NCI-H82 treated with DMSO at 0.1 percent for 48 hours (cell line): Measurements from ENCODE around the gene STK38L.

Experiments used
- DNase-seq: peaks from one replicate; lab custom pipeline; 2025; ENCODE audit not compliant: unreplicated experiment; lab: John Stamatoyannopoulos, UW

STK38L gene

DNA sequence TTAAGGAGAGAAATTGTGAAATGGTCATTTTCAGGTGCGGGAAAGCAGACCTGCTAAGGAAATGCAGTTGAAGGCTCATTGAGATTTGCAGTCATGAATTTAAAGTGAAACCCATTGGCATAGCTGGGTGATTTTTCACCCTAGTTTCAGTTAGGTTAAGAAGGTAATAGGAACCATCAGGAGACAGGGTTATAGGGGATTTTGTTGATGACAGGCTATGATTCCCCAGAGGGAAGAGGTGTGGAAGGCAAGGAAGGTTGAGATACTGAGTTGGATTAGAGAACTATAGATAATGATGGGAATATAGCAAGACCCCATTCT is 65.9 kb downstream of the STK38L start:
- DNase-seq = no peak

DNA sequence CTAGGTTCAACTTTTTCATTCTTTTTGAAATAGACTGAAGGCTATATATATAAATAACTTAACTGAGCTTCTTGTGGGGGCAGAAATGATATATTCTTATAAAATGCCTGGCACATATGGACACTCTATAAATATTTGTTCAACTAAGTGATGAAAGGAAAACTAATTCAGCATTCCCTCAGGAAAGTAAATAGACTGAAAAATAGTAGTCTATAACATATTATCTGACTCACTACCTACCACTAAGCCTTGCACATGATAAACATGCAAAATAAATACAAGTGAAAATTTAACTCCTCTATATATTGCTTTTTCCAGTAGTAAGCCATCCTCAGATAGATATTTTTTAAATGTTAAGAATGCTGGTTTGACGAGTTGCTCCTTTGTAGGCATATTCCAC is 72.9 kb downstream of the STK38L start:
- DNase-seq = no peak

DNA sequence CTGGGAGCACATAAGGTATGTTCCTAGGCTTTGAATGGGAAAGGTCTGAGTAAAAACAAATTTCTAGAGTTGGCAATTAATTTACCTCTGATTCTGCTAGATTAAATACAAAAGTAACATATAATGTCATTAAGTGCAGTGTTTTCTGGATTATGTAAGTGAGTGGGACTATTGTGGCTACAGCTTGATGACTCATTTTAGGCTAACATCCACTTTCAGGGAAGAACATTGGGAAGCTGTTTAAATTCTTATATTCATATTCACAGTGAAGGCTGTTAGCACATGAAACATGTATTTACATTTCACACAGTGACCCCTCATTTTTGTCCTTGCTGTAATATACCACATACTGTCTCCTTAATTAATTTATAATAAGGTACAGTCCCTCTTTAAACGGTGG is 75.3 kb downstream of the STK38L start:
- no peak for DNase-seq

DNA sequence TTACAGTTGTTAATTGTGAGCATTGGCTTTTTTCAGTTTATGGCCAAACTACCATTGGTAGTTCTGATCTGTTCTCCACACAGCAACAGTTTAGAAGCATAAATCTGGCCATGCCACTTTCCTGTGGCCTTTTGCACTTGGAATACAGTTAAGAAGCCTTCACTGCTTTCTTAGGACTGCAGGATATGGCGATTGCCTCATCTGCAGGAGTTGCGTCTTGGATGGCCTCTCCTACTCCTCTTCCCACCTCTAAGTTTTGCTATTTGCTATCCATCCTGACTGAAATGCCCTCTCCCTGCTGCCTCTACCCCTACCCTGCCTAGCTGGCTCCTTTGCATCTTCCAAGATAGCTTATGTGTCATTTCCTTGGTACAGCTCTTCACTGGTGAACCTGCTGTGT is 75.8 kb downstream of the STK38L start:
- DNase-seq = no peak

DNA sequence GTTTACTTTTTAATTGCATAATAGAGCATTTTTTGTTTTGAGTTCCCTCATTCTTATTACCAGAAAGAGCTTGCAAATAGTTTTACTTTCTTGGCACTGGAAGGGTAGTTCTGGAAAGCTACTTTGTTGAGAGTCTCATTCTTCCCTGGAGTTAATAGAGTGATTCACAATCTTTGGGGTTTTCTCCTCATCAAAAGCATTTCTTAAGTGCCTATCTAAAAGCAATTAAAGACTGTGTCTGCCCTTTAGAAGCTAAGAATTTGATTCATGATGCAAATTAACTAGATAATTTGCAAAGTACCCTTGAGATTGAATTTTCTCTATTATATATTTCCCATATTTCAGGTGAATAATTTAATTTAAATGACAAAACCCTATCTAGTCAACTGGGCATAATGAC is 80.4 kb downstream of the STK38L start:
- no peak for DNase-seq

DNA sequence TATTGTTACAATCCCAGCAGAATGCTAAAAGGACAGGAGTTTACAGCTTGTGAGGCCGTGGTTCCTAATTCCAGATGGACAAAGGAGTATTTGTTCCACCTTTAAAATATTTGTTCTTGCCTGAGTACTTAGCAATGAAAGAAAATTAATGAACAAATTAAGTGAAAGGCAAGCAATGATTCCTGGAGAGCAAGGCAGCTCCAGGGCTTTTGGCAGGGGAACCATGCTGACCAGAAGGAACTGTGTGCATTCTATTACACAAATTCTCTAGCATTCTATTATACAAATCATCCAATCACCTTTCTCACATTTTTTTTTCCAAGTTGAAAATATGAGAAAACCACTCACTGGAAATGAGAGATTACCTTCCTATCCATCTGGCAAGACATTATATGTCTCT is 86.8 kb downstream of the STK38L start:
- DNase-seq = no peak

DNA sequence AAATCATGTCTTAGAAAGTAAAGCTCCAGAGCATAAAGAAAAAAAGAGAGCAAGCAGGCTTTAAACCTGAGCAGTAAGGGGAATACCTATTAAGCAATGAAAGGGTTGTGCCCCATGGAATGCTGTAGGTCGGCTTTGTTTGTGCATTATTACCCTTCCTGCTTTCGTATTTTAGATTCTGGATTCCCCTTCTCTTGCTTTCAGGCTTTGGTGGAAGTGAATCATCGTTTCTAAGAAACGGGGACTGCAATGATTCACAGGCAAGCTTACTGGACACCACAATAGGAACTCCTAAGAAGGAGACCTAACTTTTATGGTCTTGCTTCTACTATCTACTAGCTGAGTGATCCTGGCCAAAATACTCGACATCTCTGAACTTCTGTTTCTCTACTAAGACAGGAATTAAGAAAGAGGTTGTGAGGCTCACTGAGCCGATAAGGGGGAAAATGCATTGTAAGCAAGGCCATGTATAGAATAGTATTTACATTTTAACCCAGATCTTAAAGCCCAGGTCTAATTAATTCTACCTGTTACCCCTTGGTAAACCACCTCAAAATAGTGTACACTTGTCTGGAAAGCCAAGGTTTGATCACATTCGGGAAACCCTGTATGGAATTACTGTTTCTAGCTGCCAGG is 87.3 kb downstream of the STK38L start:
- DNase-seq = no peak

DNA sequence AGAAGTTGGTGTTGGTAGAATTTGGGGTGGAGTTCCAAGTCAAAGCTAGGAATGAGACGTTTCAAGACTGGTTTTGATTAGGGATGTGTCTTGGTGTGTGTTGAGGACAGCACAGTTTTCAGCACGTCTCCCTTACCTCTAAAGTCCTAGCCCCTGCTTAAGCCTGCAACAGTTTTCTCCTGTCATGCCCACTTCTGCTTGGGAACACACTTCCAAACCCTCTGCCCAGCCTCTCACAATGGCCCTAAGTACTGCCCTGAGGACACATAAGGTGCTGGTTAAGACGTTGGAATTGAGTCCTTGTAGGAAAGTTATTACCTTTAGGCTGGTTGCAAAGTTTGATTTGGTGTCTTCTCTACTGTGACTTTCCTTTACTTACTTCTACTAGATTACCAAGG is 87.8 kb downstream of the STK38L start:
- no peak for DNase-seq

DNA sequence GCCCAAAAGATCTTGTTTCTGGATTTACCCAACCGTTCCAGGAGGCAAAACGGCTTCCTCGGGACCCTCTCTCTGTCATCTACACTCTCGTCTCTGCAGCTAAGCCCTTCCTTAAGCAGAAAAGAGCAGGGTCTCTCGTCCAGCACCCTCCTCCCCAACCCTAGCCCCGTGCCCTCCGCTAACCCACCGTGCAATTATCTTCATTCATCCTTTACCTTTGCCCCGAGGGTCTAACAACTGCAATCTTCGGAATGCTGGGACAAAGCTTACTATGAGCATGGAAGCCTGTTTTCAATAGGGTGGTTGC is 88.3 kb downstream of the STK38L start:
- DNase-seq = no peak

DNA sequence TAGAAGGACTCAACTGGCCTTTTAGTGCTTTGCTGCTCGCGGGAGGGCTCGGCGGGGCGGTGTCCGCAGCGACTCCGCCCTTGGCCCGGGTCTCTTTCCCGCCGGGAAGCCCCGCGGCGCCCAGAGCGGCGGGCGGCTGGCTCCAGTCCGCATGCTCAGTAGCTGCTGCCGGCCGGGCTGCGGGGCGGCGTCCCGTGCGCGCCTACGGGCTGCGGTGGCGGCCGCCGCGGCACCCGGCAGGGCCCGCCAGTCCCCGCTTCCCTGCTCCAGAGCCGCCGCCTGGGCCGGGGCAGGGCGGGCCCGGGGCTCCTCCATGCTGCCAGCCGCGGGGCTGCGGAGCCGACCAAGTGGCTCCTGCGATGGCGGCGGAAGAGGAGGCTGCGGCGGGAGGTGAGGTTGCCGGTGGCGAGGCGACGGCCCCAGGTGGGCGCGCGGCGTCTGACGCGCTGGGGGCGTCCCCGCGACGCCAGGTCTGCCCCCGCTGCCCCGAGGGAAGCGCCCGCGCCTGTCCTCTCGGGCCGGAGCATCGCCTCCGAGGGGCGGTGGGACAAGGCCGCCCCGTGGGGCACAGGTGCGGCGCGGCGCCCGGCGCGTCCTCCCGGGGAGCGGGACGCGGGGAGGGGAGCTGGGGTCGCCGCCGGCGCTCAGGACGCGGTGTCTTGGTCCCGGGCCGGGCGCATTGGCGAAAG is 88.8 kb downstream of the STK38L start, which contains the start of gene BMAL2:
BMAL2 (plus strand) TSS at position 123 of the 689 bp plus-strand sequence; CDS start at position 360, 237 bp downstream.
- DNase-seq = no peak

DNA sequence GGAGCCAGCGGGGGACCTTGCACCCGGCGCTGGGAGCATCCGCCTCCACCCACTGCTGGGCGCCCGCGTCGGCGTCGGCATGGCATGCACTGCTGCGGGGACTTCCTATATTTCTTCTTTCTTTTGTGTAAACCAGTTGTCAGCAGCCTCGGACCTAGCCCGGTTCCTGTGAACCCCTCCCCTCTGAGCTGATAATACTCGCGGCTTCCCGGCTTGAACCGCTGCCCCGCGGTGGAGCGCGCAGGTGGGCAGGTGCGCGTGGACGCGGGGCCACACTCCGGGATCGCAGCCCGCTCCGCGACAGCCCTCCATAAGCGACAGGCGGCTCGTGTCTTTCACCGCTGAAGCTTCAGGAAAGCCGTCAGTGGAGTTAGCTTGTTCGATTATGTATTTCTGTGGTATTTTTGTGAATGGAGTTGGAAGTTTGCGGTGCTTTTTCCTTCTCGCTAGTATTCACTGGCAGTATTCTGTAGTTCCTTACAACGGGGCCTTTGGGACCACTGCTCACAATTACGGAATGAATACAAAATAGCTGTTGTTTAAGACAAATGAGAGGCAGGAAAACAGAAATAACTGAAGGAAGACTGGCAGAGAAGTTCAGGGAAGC is 89.4 kb downstream of the STK38L start:
- no peak for DNase-seq

DNA sequence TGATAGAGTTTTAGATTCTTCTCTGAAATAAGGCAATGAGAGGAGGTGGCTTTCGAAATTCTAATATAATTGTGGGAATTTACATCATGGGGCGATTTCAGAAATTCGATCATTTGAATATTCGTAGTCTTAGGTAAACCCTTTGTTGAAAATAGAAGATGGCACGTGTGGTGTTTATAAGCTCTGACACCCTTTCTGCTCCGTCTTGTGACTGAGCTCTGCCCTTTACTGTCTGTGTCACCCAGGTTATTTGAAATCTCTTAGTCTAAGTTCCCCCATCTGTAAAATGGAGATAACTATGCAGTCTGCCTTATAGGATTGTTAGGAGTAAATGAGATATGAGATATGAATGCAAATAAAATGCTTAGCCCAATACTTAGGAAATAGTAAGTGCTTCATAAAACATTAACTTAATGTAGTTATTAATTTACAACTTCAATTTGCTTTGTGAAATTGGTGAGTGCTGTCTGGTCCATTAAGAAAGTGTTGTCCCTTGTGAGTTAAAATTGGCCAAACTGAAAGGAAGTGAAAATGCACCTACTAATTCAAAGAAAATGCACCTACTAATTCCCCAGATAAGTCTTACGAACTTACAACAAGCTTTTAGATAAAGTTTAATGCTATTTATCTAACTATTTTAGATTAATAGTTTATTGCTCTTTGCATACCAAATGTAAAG is 90.1 kb downstream of the STK38L start:
- DNase-seq = no peak

DNA sequence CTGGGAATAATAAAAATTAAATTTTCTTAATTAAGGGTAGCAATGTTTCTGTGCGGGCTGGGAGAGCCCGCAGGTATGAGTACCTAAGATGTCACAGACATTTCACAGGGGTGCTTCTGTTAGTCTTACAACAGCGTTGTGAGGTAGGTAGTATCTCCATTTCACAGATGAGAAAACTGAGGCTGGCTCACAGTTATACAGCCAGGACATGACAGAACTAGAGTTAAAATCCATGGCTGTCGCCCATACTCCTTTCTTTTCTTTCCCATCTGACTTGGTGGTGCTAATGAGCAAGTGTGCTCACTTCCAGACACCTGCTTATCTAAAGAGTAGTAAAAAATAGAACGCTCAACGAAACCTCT is 90.6 kb downstream of the STK38L start:
- no peak for DNase-seq

DNA sequence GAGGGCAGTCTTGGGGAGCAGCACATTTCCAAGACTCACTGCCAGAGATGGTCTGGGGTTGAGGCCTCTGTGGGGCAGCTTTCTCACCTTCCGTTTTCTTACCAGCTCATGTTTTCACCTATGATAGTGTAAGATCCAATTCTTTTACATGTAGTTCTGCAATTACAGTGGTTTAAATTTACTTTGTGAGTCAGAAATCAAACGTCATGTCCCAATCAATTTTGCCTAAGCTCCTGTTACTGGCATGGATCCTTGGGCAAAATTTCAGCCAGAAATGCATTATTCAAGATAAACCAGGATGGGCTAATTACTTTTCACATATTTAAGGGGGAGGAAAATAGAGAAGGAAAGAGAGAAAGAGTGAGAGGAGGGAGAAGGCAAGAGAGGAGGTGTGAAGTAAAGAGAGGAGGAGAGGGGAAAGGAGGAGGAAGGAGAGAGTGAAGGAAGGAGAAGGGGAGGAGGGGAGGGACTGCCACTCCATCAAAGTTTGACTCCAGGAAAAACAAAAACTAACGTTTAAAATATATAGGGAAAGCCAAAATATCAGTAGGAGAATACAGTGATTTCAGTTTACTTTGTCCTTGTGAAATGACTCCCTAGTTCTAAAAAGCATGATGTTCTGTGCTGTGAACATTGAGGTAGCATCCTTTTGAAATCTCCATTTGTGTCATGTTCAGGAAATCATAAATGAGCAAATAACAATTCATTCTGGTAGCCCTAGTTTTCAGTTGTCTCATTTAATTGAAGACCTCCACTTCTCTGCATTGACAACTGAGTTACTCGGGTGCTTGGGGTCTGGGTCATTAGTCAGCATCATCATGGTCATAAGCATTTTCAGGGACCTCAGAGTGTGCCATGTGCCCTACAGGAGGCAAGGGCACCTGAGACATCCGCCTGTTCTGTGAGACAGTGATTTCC is 91.5 kb downstream of the STK38L start:
- no peak for DNase-seq

DNA sequence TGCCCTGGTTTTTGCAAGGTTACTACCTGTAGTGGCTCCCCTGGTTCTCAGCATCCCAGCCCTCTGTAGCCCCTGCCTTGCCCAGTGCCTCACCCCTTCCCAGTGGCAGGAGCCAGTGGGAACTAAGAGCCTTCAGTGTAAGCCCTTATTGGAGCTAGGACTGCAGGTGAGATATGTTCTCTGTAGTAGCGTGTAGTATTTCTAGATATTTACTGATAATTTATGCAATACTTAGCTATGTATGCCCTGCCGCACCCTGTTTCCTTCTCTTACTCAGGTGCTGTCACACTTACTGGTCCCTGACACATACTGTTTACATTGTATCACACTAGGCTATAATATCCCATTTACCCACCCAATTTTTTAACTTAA is 92.2 kb downstream of the STK38L start:
- no peak for DNase-seq

DNA sequence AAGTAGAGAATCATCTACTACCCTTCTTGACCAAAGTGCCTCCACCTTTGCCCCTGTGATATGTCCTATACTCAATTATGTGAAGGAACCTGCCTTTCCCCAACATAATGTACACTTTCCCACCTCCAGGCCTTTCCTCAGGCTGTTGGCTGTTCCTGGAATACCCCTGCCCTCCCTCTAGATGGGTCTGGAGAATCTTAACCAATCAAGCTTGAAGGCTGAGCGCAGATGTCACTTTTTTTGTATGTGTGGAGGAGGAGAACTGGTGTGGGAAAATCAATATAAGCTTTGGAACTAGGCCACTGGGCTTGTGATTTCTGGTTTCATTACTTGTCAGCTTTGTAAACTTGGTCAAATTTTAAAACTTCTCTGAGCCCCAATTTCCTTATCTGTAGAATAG is 93.3 kb downstream of the STK38L start:
- no peak for DNase-seq

DNA sequence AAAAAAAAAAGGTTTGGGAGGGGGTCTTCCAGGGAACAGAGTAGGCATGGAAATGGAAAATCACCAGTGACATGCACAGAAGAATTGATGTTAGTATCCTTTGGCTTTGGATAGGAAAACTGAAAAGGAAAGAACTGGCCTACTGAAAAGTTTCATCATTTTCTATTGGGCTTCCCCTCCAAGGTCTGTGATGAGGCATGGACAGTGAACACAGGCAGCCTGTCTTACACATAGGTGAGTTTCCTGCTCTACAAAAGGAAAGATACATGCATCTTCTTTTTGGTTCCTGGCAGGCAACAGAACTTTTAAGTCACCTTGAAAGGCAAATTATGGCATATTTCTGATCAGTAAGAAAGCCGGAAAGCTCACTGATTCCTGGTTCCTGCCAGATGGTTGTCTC is 94.4 kb downstream of the STK38L start:
- no peak for DNase-seq

DNA sequence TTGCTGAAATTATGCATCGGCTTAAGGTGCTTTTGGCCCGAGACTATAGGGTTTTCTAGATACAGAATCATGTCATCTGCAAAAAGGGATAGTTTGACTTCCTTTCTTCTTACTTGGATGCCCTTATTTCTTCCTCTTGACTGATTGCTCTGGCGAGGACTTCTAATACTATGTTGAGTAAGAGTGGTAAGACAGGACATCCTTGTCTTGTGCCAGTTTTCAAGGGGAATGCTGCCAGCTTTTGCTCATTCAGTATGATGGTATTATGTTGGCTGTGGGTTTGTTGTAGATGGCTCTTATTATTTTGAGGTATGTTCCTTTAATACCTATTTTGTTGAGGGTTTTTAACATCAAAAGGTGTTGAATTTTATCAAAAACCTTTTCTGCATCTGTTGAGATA is 96.9 kb downstream of the STK38L start:
- DNase-seq = no peak

DNA sequence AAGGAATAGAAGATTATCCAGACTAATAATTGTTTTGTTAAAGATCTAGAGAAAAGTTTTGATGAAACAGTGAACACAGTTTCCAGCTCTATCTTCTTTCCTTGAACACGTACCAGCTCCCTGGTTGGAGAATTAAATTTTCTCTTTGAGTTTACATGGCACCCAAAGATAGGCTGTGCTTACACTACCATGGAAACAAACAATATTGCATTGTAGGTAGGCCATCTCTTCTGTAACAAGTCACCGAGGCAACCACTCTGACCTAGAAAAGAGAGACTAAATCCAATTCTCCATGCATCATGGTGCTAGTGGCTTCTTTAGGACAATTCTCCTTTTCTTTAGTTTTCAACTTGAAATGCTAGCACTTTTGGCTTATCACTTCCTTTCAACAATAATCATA is 98.5 kb downstream of the STK38L start:
- DNase-seq = no peak

DNA sequence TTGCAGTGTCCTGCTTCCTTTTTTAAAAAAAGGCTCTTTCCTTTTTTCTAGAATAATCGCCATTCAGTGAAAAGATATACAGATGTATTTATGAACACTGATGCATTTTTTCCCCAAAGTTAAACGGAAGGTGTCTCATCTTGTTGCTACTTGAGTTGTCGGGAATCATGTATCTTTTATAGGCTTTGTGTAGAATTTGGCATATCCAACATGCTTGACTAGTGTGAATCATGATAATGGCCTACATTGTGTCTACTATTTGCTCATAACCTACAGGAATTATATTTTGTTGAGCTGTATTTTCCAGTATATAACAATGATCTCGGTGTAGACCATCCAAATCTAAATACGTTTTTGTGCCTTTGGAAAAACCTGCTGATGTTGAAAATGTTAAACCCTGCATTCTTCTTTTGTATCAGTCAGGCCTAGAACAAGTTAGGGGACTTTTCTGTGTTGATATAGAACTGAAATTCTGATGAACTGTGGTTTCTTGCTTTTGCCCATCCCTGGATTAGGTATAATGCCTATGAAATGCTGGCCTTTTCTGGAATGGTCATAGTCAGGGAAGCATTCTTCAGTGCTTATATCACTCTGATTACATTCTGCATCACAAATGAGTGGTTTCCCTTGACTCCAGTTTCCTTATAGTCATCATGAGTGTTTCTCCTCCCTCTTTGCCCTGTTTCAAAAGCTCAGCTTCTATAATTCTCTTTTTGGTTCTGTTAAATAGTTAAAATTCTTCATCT is 99.3 kb downstream of the STK38L start:
- no peak for DNase-seq

DNA sequence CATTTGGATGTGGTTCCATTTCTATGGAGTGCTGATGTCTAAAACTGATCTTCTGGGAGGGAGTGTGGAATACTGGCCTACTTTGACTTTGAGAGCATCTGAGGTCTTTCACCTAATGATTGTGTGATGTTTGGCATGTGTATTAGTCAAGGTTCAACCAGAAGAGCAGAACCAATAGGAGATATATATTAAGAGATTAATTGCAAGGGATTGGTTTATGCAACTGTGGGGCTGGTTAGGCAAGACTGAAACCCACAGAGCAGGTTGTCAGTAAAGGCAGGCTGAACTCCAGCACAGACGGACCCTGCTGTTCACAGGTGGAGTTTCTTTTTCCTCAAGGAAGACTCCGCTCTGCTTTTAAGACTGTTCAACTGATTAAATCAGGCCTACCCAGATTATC is 100.2 kb downstream of the STK38L start:
- peak; percentile 88 for DNase-seq
